ENCODE results near the gene NABP2.
"Not testable (repeated sequence)": the region's sequence is repeated elsewhere in the genome, so short reads cannot be mapped to it uniquely, and the experiment has no call there.

Gene NABP2

DNA sequence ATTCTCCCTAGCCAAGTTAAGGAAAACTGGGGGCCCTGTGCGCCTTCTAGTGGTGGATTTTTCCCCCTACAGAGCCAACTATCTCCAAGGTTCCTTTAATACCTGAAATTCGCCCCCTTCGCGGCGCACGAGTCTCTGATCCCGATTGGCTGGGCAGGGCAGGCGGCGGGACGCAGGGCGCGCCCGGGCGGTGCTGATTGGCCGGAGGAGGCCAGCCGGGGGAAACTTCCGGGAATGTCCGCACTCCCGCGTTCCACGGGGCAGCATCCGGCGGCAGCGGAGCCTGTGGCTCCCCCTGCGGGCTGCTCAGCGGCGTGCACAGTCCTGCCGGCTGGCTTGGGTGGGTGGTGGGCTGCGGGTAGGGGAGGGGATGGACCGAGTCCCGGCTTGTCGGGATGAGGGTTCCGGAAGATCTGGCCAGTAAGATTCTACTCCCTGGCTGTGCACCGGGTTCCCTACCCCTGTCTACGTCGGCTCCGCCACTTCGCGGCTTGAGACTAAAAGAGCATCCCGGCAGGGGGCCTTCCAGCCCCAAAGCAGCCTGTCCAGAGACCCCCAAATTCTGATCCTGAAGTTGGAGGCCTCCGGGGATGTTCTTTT, at the start of gene NABP2:
NABP2 (plus strand) TSS at position 241 of the 600 bp plus-strand sequence. CDS start 515 bp downstream, outside the sequence.
- peak; percentile 82 to 95 (median 92) for DNase-seq (ENCODE audit: low read depth in 4 of 4, low spot score in 1 of 4)

DNA sequence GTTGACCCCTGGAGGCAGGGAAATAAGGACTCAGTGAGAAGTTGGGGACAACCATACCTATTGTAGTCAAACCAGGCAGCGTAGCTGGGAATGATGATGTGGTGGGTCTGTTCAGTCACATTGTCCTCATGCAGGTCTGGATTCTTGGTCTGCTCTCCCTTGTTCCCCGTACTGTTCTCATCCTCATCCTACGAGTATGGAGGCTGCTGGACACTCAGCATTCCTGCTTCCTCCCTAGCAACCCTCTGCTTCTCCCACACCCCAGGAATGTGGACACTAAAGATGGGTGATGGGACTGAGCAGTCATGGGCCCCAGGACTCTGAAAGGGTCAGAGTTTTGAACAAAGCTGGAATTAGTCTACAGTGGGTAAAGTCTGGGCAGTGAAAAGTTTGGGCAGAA, 45.8 kb upstream of the NABP2 start:
- no peak for DNase-seq (ENCODE audit: low read depth in 4 of 4, low spot score in 1 of 4)

DNA sequence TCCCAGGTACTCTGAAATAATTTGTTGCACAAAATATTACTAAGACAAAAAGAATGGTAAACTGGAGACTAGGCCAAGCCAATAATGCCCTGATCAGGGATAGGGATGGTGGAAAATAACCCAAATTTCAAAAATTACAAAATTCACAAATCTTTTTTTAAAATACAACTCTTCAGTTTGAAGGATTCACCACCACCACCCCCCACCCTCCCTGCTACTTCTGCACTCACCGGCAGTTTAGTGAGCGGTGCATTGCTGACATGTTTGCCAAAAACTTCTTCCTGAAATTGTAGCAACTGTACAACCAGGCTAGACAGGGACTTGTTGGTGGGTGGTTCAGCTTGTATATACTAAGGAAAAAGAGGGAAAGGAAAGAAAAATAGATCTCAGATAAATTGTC, 37.2 kb upstream of the NABP2 start:
- DNase-seq (ENCODE audit: low read depth in 4 of 4, low spot score in 1 of 4): no peak

DNA sequence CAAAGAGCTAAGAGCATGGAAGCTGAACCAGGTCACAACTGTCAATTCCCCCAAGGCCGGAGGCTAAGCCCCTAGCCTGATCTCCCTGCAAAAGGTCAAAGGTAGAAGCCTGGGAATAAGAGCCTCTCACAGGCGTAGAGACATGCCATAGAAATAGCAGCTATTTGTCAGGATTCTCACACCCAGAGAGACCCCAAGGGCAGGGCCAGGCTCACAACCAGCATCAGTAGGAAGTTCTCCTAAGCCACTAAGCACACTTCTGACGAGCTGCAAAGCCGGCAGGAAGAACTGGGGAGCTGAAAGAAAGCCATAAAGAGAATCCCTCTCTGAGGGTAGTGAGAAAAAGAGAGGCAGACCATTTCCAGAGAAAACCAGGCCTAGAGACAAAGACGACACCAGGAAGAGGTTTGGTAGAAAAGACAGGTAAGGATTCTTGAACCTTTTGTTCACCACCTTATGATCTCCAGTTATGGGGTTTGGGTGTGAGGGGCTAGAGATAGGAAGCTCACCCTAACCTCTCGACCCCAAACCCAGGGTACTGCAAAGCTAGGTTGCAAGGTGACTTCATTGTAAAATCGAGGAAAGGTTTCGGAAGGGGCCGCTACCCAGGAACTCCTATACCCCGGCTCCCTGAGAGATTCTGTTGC, 35.9 kb upstream of the NABP2 start:
- no peak for DNase-seq (ENCODE audit: low read depth in 4 of 4, low spot score in 1 of 4)

DNA sequence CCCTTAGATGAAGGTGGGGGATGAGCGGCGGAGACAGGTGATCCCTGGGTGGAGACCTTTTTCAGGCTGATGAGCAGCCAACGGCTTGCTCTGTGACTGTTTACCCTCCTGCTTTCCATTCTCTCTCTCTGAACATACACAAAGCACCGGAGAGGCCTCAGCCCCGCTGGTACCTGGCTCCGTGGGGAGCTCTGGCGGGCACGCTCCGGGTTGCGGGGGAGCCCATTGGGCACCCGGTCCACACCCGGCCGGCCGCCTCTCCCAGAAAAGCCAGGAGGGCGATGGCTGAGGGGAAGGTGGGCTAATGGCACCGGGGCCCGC, 35.4 kb upstream of the NABP2 start:
- no peak for DNase-seq (ENCODE audit: low read depth in 4 of 4, low spot score in 1 of 4)

DNA sequence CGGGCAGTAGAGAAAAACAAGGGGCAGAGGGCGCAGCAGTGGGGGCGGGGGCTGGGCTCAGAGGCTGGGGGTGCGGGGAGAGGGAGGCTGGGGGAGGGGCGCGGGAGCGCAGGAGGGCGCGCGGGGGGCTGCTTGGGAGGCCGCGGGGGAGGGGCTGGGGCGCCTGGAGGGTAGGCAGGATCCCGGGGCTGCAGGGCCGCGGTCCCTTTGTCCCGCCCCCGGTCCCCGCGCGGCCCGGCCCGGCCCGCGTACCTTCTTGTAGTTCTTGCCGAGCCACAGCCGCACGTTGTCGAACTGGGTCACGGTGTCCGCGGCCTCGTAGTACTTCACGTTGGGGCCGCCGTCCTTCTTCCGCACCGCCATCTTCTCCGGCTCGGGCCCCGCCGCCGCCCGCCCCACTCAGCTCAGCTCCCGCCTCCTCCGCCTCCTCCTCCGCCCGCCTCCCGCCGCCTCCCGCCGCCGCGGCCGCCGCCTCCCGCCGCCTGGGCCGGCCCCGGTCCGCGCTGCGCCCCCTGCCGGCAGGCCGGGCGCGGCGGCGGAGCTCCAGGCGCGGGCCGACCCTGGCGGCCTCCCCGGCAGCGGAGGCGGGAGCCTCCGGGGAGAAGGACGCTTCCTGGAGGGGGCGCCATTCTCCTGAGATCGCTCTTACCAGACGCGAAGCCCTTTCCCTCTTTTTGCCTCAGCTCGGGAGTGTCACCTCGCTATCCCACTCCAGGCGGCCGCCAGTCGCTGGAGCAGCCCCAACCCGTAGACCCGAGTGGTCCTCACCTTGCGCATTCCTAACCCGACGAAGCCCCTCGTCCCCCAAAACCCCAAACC, 34.8 kb upstream of the NABP2 start, which contains the start of gene SMARCC2:
SMARCC2 (minus strand) TSS at position 385 of the 819 bp plus-strand sequence; CDS start at position 363, 22 bp downstream.
- DNase-seq (ENCODE audit: low read depth in 4 of 4, low spot score in 1 of 4): peak; percentile 70 to 74 (median 70)

DNA sequence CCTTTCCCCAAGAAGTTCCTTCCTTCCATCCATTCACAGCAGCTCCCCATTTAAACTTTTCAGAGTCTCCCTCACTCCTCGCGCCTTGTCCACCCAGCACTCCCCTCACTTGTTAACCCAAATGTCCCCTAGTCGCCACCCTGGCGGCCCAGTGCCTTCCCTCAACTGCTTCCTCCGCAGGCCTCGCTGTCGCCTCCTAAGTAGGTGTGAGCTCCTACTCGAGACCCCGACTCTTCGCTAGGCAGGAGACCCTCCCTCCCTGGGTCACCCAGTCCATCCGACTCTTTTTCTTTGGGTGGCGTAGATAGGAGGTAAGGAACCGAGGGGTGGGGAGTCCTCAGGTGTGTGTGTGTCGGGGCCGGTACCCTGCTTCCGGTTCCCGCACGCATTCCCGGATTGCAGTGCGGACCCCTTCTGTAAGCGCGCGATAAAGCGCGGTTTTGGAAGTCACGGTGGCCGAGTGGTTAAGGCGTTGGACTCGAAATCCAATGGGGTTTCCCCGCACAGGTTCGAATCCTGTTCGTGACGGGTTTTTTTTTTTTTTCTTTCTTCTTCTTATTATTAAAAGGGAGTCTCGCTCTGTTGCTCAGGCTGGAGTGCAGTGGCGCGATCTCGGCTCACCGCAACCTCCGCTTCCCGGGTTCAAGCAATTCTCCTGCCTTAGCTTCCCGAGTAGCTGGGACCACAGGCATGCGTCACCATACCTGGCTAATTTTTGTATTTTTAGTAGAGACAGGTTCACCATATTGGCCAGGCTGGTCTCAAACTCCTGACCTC, 34.0 kb upstream of the NABP2 start:
- peak; percentile 59 to 93 (median 86) for DNase-seq (ENCODE audit: low read depth in 4 of 4, low spot score in 1 of 4)

DNA sequence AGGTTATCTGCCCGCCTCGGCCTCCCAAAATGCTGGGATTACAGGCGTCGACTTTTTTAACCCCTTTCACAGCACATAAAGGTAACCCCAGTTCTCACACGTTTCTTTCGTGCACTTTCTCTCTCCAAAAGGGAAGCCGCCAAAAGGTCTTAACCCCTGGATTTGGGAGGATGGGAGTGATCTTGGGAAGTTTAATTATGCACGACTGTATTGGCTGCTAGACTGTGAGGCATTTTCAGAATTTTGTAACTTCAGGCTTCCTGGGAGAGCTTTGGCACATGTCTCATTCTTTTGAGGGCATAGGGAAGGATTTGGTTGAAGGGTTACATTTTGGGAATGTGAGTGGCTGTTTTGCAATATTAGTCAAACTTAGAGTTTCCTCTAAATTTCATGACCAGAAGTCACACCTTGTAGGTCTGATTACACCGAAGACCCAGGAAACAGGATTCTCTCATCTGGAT, 33.4 kb upstream of the NABP2 start:
- DNase-seq (ENCODE audit: low read depth in 4 of 4, low spot score in 1 of 4): no peak

DNA sequence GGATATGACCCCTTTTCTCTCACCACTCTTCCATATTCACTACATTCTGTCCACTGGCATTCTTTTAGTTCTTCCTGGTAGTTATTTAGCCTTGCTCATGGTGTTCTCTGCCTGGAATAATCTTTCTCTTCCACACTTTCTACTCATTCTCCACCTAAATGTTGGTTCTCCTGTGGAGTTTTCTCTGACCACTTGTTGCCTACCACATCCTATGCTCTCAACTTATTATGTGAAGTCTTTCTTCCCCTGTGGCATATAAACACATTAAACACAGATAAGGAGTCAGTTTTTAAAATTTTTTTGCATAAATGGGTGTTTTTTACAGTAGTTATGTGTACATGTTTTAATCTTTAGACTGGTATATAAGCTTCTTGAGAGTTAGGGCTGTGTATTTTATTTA, 31.6 kb upstream of the NABP2 start:
- no peak for DNase-seq (ENCODE audit: low read depth in 4 of 4, low spot score in 1 of 4)

DNA sequence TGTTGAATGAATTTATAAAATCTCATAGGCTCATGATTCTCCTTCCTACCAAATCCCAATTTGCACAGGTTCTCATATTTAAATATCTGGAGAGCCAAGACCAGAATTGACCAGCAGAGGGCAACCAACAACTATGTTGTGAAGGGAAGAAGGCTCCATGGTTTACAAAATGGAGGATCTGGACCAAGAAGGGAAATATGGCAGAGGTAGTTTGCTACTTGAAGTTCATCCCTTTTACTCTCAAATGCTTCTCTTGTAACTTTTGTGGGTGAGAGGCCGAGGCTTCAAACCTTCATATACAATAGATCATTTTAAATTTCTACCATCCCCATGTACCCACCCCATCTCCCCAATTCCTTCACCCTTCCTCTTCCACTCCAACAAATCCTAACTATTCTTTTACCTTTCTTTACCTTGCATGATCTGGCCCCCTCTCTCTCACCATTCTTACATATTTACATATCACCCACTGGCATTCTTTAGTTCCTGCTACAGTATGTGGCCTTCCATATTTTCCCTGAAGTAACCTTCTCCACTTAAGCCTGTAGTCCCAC, 31.0 kb upstream of the NABP2 start:
- DNase-seq (ENCODE audit: low read depth in 4 of 4, low spot score in 1 of 4): peak; percentile 49 to 67 (median 57)

DNA sequence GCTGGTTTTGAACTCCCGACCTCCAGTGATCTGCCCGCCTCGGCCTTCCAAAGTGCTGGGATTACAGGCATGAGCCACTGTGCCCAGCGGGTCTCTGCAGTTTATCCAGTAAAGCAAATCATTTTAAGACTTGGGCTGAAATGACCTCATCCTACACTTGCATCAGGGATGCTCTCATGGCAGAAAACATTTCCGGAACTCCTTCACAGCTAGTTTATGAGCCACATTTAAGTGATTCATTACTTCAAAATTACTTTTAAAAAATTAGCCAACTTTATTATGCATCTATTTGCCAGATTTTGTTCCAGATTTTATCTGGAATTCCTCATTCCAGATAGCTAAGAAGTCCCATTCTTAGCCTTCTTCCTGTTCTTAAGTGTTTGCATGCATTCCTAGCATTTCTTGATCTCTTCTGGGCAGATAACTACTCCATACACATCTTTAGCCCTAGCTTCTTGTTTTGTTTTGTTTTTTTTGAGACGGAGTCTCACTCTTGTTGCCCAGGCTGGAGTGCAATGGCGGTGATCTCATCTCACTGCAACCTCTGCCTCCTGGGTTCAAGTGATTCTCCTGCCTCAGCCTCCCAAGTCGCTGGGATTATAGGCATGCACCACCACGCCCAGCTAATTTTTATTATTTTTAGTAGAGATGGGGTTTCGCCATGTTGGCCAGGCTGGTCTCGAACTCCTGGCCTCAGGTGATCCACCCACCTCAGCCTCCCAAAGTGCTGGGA, 27.2 kb upstream of the NABP2 start:
- DNase-seq (ENCODE audit: low read depth in 4 of 4, low spot score in 1 of 4): not testable (repeated sequence)

DNA sequence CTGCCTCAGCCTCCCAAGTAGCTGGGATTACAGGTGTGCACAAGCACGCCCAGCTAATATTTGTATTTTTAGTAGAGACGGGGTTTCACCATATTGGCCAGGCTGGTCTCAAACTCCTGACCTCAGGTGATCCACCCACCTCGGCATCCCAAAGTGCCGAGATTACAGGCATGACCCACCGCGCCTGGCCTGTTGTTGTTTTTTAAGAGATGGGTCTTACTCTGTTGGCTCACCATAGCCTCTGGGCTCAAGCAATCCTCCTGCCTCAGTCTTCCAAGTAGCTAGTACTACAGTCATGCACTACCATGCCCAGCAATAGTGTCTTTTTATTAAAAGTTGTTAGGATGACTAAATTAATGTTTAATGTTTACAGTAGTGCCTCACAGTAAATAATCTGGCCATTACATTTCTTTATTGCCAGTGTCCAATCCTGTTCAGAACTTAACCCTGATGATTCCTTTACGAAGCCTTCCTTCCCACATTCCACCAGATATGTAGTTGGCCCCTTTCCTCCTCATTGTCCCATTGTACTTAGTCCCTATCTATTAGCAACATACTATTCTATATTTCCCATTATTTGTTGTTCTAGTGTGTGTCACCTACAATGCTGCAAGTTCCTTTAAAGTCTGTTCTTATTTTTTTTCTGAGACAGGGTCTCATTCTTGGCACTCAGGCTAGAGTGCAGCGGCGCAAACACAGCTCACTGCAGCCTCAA, 26.1 kb upstream of the NABP2 start:
- no peak for DNase-seq (ENCODE audit: low read depth in 4 of 4, low spot score in 1 of 4)

DNA sequence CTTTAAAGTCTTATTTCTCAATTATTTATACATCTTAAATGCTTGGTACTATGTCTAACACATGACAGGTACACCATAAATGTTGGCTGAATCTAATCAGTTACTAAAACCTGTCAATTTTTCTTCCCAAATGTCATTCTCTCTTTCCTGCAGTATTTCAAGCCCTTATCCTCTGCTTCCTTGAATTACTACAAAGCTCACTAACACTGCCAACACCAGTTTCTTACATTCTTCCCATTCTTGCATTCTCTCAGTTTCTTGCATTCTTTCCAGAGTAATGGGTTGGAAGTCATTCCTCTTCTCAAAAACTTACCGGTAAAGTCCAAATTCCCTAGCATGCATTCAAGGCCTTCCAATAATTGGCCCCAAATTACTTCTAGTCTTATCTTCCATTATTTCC, 25.3 kb upstream of the NABP2 start:
- DNase-seq (ENCODE audit: low read depth in 4 of 4, low spot score in 1 of 4): no peak

DNA sequence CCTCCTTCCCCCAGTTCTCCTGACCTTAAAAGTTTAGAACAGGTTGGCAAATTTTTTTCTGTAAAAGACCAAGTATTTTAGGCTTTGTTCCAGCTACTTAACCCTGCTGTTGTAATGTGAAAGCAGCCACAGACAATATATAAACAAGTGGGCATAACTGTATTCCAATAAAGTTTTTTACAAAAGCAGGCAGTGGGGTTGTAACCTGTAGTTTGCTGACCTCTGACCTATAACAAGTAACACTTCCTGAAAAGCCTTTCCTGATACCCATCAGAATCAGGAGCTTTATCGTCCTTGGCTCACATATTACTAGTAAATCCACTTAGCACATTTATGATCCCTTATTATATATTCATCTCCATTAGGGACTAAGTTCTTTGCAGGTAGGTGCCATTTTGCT, 21.8 kb upstream of the NABP2 start:
- no peak for DNase-seq (ENCODE audit: low read depth in 4 of 4, low spot score in 1 of 4)

DNA sequence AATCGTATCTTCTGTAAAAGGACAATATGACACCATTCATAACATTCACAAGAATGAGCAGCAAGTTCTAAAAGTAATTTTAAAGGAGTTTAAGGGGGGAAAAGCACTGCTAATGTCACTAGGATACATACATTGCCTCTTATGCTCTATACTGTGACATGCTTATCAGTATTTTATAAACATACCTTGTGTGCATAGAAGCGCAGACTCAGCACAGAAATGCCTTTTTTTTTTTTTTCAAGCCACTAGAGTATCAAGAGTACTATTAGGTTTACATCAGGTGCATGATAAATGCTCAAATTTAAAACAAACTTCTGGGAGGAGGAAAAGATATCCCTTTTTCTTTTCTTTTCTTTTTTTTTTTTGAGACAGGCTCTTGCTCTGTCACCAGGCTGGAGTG, 21.3 kb upstream of the NABP2 start:
- no peak for DNase-seq (ENCODE audit: low read depth in 4 of 4, low spot score in 1 of 4)

DNA sequence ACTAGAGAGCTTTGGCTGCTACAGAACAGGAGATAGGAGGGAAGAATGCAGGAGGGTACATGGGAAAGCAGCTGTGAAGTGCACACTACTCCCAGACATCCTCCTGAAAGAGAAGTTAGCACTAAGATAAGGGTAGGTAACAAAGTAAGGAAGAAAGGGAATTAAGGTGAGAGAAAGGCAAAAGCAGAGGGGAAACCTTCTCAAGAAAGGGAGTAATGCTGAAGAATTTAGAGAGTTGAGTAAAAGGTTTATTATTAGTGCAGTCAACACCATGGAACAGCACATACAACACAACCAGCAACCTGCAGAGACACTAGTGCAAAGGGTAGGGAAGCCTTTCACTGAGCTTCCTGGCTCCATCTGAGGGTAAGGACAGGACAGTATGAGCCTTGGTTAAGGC, 19.9 kb upstream of the NABP2 start:
- no peak for DNase-seq (ENCODE audit: low read depth in 4 of 4, low spot score in 1 of 4)

DNA sequence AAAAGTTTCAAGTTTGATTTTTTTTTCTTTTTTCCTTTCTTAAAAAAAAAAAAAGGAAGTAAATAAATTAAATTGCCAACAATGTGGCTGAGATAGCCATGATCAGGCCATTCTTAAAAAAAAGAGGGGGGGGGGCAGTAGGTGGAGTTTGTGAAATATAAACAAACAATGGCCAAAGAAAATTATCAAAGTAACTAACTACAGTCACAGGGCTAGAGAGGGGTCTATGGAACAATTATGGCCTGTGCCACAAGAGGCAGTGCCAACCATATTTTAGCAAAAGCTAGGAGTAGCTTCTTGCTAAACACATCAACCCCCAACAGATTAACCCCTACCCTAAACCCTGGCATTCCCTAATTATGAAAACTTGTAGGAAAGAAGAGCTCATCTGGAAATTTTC, 18.7 kb upstream of the NABP2 start:
- no peak for DNase-seq (ENCODE audit: low read depth in 4 of 4, low spot score in 1 of 4)

DNA sequence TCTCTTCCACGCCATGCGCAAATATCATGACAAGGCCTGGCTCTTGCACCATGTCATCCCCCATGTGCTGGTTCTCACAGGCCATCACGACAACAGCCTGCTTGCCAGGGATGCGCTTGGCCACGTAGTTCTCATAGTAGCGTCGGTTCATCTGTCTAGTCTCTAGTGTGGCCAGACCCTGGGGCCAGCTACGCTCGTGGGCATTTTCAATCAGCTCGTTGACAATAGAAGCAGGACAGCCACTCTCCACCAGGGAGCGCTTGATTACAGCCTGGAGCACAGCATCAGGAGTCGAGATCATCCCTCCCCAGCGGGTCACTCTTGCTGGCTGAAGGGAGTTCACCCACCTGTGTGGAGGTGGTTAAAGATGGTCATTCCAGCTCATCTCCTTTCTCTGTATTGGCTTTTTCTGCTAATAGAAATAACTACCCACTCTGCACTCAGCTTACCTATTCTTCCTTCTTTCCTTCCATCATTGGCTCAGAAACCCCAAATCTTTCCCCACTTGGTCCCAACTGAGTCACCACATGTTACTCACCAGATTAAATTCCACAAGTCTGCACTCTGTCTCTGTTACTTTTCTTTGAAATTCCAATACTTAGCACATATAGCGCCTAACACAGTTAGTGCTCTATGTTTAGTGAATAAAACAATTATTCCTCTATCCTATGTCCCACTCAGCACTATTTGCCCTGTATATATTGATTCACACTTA, 17.5 kb upstream of the NABP2 start:
- no peak for DNase-seq (ENCODE audit: low read depth in 4 of 4, low spot score in 1 of 4)

DNA sequence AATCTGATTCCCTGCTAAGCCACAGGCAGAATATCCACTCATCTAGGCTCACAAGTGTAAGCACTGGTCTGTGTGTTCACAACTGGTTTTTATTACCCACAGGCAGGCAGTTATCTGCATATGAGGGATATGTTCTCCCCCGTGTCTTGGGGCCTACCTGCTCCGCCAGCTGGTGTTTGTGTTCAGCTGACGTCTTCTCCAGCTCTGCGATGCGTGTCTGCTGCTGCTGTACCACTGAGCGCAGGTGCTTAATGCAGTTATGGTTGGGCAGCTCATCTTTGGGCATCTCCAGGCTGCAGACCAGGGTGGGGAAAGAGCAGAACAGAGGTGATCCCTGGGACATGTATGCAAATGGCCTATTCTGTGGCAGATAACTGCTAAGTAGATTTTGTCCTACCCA, 16.1 kb upstream of the NABP2 start:
- DNase-seq (ENCODE audit: low read depth in 4 of 4, low spot score in 1 of 4): no peak

Data from stimulated activated CD4-positive, alpha-beta T cell treated with anti-CD3 and anti-CD28 coated beads, Interleukin-1b, Interleukin-23, amount 100 ng/mL, for 24 hours (primary cell).